Hindlimb muscle (tissue), 1 donor: ENCODE measurements around the gene SLC27A1. TPM values are rescaled to one million over a fixed set of nuclear protein-coding genes. Genes with fewer than 3 reads are reported as not detected.
"Not testable (repeated sequence)": the region's sequence is repeated elsewhere in the genome, so short reads cannot be mapped to it uniquely, and the experiment has no call there.

Source experiments
- DNase-seq: peaks from one replicate; pipeline ENCODE4 v3.0.0-alpha.2; 2013
- polyA plus RNA-seq: library from polyadenylated mRNA; unstranded; fragments of 120-200 nt; gene quantifications from one replicate; pipeline ENCODE4 v1.2.1, GENCODE V29; 2013; ENCODE audit not compliant: insufficient read length

Gene SLC27A1
- polyA plus RNA-seq, 1 donor: 23.4 TPM

GRCh38 chr19:17511724-17512573, 41.6 kb downstream of the SLC27A1 start:
- DNase-seq: peak; percentile 87

- DNase-seq: no peak
These were observed 42.2 kb downstream of the SLC27A1 start for GRCh38 chr19:17512574-17512939.

GRCh38 chr19:17515408-17516149, 45.3 kb downstream of the SLC27A1 start:
- DNase-seq: no peak

GRCh38 chr19:17517898-17518297, 47.6 kb downstream of the SLC27A1 start:
- no peak for DNase-seq

GRCh38 chr19:17518654-17519053, 48.3 kb downstream of the SLC27A1 start:
- DNase-seq: not testable (repeated sequence)

- DNase-seq: no peak
These were observed 49.6 kb downstream of the SLC27A1 start for GRCh38 chr19:17519967-17520366.

GRCh38 chr19:17520865-17521264, 50.5 kb downstream of the SLC27A1 start:
- DNase-seq: no peak

- DNase-seq: peak; percentile 38
These were observed 52.9 kb downstream of the SLC27A1 start for GRCh38 chr19:17522988-17523872.

GRCh38 chr19:17524651-17525050, 54.3 kb downstream of the SLC27A1 start:
- no peak for DNase-seq

GRCh38 chr19:17525141-17525540, 54.8 kb downstream of the SLC27A1 start:
- no peak for DNase-seq

GRCh38 chr19:17526922-17527321, 56.6 kb downstream of the SLC27A1 start:
- DNase-seq: no peak

- no peak for DNase-seq
These were observed 57.0 kb downstream of the SLC27A1 start for GRCh38 chr19:17527326-17527725.

- no peak for DNase-seq
These were observed 58.3 kb downstream of the SLC27A1 start for GRCh38 chr19:17528610-17529009.

GRCh38 chr19:17529239-17530158, 59.2 kb downstream of the SLC27A1 start:
- DNase-seq: no peak

- DNase-seq: no peak
These were observed 60.3 kb downstream of the SLC27A1 start for GRCh38 chr19:17530586-17530985.

GRCh38 chr19:17532116-17532515, 61.8 kb downstream of the SLC27A1 start:
- DNase-seq: no peak

- DNase-seq: no peak
These were observed 62.2 kb downstream of the SLC27A1 start for GRCh38 chr19:17532557-17532956.

- no peak for DNase-seq
These were observed 64.4 kb downstream of the SLC27A1 start for GRCh38 chr19:17534767-17535166.

GRCh38 chr19:17536955-17537354, 66.6 kb downstream of the SLC27A1 start:
- no peak for DNase-seq

GRCh38 chr19:17538684-17539237, 68.4 kb downstream of the SLC27A1 start:
- DNase-seq: no peak
